ENCODE measurements around the gene AOC2.
"Not testable (repeated sequence)": the region's sequence is repeated elsewhere in the genome, so short reads cannot be mapped to it uniquely, and the experiment has no call there.

Gene AOC2

GRCh38 chr17:42855048-42855596, 10.7 kb downstream of the AOC2 start:
- DNase-seq (ENCODE audit: low spot score) = no peak

- DNase-seq (ENCODE audit: low spot score) = not testable (repeated sequence)
These were observed 11.7 kb downstream of the AOC2 start for GRCh38 chr17:42856093-42856492.

GRCh38 chr17:42856516-42856915, 12.1 kb downstream of the AOC2 start:
- DNase-seq (ENCODE audit: low spot score) = not testable (repeated sequence)

- no peak for DNase-seq (ENCODE audit: low spot score)
These were observed 13.0 kb downstream of the AOC2 start for GRCh38 chr17:42857389-42857788.

GRCh38 chr17:42865638-42866094, 21.3 kb downstream of the AOC2 start:
- DNase-seq (ENCODE audit: low spot score) = no peak

- no peak for DNase-seq (ENCODE audit: low spot score)
These were observed 21.8 kb downstream of the AOC2 start for GRCh38 chr17:42866216-42866615.

GRCh38 chr17:42866631-42867575, 22.5 kb downstream of the AOC2 start:
- no peak for DNase-seq (ENCODE audit: low spot score)

- not testable (repeated sequence) for DNase-seq (ENCODE audit: low spot score)
These were observed 23.4 kb downstream of the AOC2 start for GRCh38 chr17:42867694-42868261.

GRCh38 chr17:42868338-42868737, 24.0 kb downstream of the AOC2 start:
- no peak for DNase-seq (ENCODE audit: low spot score)

GRCh38 chr17:42871647-42872046, 27.3 kb downstream of the AOC2 start:
- DNase-seq (ENCODE audit: low spot score) = no peak

GRCh38 chr17:42872251-42872965, 28.0 kb downstream of the AOC2 start:
- DNase-seq (ENCODE audit: low spot score) = no peak

GRCh38 chr17:42873315-42873714, 28.9 kb downstream of the AOC2 start:
- DNase-seq (ENCODE audit: low spot score) = no peak

GRCh38 chr17:42873932-42874695, 29.7 kb downstream of the AOC2 start:
- DNase-seq (ENCODE audit: low spot score) = not testable (repeated sequence)

- DNase-seq (ENCODE audit: low spot score) = no peak
These were observed 32.7 kb downstream of the AOC2 start for GRCh38 chr17:42877037-42877436.

- DNase-seq (ENCODE audit: low spot score) = no peak
These were observed 33.9 kb downstream of the AOC2 start for GRCh38 chr17:42878123-42878880.

- DNase-seq (ENCODE audit: low spot score) = no peak
These were observed 34.7 kb downstream of the AOC2 start for GRCh38 chr17:42878924-42879595.

- DNase-seq (ENCODE audit: low spot score) = peak; percentile 17
These were observed 35.2 kb downstream of the AOC2 start for GRCh38 chr17:42879596-42879985.

GRCh38 chr17:42880776-42881310, 36.5 kb downstream of the AOC2 start:
- no peak for DNase-seq (ENCODE audit: low spot score)

- not testable (repeated sequence) for DNase-seq (ENCODE audit: low spot score)
These were observed 37.3 kb downstream of the AOC2 start for GRCh38 chr17:42881706-42882105.

GRCh38 chr17:42882166-42882565, 37.8 kb downstream of the AOC2 start:
- DNase-seq (ENCODE audit: low spot score) = no peak
